NK-92 (cell line): ENCODE data around the gene IDH3A.

ENCODE experiments used
- DNase-seq: peaks from one replicate; lab custom pipeline; 2025; ENCODE audit not compliant: unreplicated experiment; lab: John Stamatoyannopoulos, UW

Gene IDH3A

DNA sequence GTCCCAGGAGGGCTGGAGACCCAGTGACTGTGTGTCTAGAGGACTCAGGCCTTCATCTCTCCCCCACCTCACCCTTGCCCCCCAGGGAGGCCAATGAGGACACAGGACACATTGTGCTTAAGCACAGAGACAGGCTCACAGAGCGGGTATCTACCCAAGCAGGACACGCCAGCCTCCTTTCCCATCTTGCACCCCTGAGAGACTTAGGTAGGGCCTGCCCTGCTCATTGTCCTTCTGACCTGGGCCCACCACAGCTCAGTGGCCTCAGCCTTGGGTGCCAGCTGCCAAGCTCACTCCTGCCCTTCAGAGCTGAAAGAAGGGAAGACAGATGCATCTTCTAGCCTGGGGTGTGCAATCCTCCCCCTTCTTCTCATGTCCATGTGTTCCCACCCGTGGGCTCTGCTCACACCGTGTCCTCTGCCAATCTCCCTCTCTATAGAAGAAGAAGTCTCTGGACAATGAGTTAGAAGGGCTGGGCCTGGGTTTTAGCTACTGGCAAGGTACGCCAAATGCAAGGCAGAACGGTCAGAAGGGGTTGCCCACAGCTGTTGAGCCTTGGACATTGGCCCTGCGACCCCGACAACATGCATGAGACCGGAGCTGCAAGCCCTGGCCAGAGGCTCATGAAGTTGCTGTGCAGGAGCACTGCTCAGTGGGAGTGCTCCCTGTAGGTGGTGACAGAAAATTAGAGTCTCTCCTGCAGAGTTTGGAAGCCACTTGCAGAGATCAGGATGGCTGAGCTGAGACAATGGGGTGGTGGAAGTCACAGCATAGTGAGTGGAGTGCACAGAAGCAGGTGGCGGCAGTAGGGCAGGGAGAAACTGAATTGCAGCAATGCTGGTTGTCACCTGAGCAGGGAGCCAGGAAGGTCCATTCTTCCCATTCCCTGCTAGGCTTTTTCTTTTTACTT is 52.4 kb downstream of the IDH3A start:
- DNase-seq, result no peak

DNA sequence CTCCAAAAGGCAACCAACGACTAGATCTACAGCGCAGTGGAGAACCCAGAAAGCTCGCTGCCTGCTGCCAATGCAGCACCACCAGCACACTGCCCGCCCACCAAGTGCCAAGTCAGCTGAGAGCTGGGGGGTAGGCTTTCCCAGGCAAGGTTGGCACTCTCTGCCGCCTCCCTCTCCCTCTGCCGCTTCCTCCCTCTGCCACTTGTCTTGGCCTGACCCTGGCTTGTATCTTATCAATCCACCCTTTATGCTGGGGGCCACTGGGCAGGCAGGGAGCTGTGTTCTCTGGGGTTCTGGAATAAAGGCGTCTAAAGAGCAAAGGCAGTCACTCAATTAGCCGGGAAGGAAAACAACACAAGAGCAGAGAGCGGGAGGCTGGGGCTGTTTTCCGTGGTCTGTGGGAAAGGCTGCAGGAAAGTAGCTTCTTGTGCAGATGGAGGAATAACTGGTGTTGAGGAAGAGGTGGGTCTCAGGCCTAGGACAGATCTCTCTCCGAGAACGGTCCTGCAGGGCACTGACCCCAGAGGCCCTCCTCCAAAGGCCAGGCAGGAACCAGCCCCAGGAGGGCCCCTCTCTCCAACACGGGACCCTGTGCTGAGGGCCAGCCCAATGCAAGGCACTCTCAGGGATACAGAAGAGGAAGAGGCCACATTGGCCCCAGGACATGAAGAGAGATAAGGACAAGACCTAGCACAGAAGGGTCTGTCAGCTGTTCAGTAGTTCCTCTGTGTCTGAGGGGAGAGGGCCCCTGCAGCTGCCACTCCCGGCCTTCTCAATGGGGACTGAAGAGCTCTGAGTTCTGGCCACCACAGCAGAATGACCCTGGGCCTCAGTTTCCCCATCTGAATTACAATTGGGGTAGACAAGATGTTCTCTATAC is 54.4 kb downstream of the IDH3A start:
- no peak for DNase-seq

DNA sequence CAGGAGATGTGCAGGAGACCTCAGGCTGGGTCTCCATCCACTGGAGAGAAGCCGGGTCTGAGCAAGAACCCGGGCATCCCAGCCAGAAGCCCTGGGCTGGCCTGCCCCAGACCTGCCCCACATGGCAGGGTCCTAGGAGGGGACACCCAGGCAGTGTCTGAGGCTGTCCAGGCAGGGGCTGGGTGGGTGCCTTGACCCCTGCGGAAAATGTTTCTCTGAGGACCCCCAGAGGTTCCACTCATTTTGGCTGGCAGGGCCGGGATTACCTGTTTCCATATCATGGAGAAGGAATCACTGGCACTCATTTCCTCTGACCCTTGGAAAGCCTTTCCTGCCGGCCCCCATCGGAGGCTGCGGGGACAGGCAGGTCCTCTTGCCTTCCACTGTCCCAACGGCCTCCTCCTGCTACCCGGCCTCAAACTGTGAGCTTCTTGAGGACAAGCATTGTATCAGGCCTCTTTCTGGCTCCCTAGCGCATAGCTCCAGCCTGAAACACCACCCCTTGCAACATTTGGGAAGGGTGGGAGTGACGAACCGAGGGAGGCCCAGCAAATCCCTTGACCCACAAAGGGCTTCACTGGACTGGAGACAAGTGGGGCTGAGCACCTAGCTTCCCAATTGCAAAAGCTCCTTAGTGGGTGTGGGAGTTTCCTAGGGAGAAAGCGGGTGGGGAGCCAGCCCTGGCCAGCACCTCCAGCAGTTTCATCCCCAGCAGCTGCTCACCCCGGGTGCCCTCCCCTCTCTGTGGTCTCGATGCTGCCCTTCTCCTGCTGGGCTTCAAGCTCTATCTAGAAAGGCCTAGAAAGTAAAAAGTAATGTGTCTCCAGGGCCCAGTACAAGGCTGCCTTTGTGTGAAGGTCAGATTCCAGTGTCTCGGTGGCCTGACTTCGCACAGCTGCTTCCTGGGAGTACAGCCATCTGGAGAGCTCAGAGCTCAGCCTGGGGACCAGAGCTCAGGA is 55.5 kb downstream of the IDH3A start:
- DNase-seq, result no peak

DNA sequence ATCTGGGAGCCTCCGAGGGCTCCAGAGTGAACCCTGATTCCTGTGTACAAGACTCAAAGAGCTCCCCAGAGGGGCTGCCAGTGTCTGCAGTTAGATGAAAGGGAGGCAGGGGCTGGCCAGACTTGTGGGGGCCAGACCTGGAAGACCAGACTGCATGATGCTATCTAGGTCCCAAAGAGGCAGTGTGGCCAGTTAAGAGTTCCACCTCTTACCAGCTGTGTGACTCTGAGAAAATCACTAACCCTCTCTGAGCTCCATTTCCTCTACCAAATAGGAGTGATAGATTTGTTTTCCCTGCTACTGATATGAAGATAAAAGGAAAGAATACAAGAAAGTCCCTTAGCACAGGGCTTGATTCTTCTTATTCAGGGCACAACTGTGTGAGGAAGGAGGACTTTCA is 56.2 kb downstream of the IDH3A start:
- DNase-seq, result no peak

DNA sequence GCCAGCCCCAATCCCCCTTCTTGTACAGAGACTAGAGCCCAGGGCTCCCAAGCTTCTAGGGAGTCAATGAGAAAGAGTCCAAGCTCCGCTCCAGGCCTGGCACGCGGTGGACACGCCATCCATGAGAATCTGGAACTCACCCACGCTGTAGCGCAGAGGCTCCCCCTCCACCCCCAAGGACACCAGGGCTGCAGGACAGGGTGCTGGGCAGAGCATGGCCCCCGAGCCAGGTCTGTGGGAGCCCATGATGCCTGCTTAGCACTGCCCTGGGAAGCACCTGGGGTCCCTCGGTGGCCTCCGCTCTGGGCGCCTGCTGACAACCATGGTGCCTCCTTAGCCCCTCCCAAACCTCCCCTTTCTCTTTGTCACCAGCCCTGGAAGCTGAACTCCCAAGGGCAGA is 56.7 kb downstream of the IDH3A start:
- no peak for DNase-seq

DNA sequence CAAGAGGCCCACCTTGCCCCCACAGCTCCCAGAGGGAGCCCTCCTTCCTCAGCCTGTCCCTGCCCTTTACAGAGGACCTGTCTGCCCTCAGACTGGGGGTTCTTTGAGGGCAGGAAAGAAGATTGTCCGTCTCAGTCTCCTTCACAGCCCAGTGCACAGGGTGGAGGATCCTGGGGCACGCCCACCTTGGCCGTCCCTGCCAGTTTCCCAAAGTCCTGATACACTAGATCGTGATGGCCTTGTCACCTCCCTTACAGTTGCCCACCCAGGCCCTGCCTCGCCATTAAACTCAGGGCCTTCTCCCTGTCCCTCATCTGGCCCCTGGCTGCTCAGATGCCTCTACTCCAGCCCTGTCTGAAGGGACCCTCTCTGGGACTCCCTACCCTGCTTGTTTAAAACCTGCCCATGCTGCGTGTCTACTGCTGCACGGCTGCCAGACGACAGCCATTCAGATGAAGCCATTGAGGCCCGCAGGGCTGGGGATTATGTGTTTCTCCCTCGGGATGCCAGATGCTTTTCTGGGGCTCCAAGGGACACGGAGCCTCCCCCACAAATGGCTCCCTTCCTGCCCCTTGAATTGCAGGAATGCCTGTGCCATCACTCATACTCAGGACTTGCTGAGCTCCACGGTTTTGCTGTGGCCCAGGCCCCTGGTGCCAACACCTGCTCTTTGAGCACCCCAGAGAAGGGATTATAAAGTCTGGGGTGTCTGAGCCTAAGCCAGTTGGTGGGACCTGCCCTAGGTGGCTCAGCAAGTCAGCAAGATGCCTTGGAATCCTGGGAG is 57.4 kb downstream of the IDH3A start:
- no peak for DNase-seq

DNA sequence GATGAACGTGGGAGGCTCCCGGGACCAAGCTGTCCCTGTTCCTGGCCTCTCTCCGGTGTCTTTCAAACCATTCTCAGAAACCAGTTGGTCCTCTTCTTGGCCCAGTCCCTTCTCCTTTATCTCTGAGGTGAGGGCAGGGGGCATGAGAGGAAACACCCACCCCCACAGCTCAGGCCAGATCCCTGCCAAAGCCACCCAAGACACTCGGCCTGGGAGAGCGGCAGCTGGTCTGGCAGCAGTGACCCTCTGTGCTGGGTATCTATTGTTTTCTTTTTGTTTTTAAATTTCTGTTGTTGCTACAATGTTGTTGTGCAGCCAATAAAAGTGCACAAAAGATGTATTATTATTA is 57.9 kb downstream of the IDH3A start:
- DNase-seq, result no peak

DNA sequence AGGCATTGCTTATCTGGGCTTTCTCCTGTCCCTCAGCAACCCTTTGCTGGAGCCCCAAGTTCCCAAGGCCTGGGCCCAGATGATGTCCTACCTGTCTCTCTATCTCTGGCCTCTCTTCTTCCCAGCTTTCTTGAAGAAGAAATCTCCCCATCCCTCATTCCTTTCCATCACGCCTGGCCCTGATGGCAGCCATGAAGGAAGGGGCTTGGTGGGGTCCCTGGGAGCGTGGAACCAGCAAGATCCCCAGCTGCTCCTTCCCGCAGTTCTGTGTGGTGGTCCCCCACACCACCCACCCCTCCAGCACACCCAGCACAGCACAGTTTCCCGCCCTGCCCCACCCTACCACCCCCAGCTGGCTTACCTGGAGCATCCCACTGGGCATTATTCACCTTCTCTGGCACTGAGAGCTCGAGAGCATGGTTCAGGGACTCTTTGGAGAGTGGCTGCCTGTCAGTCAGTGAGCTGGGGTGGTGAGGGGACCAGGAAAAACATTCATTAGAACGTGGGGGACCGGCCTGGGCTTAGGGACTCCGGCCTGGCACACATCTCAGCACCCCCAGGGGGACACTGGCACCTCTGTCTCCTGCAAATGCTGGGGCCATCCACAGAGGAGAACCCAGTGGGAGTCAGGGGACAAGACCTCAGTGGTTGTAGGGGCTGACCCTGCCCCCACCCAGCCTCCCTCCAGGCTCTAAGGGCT is 58.6 kb downstream of the IDH3A start:
- DNase-seq, result no peak

DNA sequence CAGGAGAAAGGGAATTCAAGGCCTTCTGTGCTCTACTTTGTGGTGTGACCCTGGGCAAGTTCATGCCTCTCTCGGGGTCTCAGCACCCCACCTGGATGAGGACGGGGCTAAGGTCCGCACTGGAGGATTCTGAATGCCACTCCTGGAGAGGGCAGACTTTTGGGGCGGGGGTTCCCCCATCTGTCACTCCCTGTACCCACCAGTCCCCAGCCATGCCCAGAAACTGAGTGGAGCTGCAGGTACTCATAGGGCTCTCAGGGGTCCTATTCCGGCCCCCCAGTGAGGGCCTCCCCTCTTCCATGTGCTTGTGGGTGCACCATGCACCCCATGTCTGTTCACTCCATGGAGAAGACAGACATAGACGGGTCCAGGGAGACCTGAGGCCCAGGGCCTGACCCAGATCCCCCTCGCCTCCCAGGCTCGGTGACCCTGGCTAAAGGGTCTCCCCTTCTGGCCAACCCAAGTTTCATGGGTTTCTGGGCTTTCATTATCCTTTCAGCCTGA is 59.2 kb downstream of the IDH3A start:
- DNase-seq, result no peak

DNA sequence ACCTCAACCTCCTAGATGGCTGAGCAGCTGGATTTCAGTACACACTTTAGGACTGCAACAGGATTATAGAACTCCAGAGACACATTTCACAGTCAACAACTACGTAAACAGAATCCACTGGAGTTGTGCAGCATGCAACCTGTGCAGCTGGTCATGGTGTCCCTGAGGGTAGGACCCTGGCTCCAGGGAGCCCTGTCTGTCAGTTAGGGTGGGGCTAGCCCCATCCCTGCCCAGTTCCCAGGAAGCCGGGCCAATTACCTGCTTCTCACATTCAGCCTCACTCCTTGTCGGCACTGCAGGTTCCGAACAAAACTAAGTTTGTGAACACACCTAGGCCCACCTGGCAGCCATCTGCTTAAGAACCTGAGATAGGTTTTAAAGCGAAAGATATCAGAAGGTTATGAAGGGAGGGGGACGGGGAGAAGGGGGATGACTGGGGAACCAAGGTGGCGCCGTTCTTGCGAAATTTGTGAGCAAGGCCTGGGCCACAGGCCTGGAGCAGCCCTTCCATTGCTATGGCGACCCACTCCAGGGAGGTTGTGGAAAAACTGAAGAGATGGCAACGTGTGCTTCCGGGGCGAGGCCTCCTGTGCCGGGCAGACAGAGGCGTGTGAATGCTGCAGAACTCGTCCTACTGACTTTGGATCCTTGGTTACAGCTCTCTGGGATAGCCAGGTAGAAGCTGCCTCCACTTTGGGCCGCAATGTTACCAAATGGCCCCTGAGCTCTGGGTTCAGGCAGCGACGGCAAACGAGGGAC is 59.9 kb downstream of the IDH3A start:
- DNase-seq, result no peak

DNA sequence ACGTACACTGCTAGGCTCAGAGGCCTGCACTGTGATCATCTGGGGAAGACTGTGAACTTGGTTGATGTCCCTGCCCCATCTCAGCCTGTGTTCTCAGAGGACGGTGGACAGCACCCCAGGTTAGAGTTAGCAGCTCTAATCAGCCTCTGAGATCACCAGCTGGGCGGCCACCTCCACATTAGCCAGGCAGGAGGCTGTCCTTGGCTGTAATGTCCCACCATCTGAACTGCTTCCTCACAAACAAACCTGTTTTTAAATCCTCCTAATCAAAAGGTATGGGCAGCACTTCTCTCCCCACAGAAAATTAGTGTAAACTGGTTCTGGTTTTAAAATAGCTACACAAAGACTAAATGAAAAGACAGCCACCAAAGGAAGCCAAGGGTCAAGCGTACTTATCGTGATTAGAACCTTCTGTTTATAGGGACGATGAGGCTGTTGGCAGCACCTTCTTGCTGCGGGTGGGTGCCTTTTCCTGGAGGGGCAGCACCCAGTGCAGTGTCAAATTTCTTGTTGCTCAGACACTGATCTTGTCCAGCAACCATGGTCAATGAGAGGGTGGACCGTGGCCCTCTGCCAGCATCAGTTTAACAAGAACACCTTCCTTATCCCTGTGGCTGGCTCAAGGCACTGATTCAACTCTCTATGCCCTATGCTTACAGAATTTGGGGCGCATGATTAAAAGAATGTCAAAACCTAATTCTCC is 60.6 kb downstream of the IDH3A start:
- DNase-seq, result no peak

DNA sequence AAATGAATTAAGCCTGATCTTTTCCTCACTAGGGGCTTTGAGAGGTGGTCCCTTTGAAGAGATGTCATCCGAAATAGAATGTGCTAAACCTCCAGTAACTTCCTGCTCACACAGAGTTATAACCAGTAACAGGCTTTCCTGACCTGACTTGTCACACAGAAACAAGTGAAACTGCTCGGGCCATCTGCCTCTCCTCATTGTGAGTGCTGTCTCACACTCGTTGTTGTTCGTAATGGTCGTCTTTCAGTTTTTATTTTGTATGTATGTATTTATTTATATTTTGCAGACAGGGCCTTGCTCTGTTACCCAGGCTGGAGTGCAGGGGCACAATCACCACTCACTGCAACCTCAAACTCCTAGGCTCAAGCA is 61.2 kb downstream of the IDH3A start:
- no peak for DNase-seq

DNA sequence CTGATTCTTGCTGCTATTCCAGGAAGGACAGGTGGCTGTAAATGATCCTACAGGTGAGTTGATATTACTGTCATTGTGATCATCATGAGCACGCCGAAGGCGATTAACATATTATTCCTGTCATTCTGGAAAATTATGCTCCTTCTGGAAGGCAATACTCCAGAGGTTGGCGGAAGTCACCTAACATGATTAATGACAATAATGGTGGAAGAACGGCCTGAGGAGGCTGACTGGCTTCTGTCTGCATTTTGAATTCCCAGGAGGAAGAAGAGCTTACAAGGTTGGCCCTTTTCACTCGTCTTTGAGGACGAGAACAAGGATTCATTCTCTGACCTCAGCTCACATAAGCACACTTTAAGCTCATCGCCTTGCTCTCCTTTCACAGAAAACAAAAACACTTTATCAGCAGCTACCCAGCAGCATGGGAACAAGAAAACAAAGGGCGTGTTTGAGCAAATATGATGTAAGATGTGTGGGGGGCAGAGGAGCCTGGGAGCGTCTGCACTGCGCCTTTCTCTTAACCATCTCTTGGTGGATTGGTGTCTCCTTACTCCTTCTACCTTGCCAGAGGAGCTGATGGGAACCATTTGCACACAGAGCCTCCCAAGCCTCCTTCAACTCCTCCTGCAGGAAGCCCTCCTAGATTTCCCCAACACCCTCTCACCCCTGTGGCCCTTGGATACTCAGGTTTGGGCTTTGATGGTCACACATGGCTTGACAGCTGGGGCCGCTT is 62.2 kb downstream of the IDH3A start:
- DNase-seq, result no peak

DNA sequence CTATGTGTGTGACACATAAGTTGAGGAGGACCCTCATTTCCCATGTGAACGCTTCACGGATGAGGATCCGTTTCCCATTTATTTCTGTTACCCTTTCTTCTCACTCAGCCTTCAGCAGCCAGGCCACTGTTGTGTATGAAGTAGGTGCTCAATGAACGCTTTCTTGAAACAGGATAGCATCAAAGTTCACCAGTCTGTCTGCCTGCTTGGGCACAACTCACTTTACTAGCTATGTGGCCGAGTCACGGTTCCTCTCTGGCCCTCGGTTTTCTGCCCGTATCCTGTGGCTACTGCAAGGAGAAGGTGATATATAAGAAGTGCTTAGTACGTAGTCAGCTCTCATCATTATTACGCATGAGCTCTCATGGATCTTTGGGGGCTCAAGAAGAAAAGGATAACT is 62.8 kb downstream of the IDH3A start:
- DNase-seq, result no peak

DNA sequence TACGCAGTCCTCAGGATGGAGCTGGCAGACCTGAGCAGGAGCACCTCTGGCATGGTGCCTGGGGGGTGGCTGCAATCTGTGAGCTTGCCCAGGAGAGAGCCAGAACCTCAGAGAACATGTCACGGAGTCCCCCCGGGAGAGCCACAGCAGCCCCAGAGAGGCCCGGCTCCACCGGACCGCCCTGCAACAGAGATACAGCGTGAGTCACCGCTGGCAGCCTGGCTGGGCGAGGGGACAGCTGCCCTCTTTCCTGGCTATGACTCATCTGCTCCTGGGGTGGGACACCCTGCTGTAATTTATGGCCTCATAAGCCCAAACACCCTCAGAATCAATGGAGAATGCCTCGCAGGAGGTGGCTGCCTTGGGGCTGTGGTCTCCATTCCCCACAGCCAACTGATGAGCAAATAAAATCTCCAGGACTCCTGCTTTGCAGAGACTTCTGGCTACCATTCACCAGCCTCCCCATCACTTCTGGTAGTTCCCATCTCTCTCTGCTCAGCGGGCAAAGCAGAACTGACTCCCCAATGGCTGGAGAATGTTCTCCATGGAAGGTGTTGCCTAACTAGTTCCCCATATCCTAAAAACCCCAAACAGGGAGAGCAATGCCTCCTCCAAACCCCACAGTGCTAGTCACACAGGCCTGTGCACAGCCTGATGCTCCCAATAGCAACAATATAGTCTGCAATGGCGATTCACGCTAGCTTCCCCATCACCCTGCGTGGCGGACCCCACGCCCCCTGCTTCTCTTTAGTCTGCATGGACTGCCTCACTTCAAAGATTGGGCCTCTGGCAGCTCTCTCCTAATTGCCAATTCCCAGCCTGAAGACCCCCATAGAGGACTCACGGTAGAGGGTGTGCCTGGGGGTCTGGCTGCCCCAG is 63.6 kb downstream of the IDH3A start:
- DNase-seq, result no peak

DNA sequence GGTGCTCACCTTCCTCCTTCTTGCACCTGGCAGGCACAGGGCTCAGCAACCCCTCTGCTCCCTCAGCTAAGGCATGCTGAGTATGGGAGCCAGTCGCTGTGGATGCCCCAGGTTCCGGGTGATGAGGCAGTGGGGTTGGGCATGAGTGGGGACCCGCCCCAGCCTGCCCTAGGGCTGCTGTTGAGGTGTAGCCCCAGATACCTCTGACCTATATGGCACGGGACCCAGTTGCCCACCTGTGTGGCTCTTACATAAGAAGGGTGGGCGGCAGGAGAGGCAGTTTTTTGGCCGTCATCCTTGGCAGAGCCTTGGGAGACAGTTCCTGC is 64.2 kb downstream of the IDH3A start:
- no peak for DNase-seq

DNA sequence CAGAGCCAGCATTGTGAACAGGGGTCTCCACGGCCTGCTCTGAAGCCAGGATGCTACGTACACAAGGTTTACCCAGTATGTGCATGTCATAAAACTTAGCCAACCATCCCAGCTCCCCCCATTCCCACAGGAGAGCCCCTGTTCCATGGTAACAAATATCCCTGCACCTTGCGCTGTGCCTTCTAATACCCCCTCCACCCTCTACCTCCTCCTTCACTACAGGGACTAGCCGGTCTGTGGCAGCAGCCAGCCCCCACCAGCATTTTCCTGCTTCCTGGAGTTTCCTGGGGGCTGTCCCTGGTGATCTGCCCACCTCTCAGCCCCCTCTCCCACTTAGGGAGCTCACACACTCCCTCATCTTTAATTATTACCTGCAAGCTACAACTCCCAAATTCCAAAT is 64.8 kb downstream of the IDH3A start:
- no peak for DNase-seq
